Type B pancreatic cell (in vitro differentiated cells): Measurements from ENCODE around the gene NTN1. TPM values are rescaled to one million over a fixed set of nuclear protein-coding genes. Genes with fewer than 3 reads are reported as not detected.

ENCODE experiments used
- DNase-seq: peaks from one replicate; pipeline ENCODE4 v3.0.0; 2021; ENCODE audit warnings: mixed read lengths; ENCODE audit not compliant: unreplicated experiment; ENCODE audit errors: extremely low spot score
- H3K27ac Mint-ChIP-seq: 2 replicates; pipeline ENCODE4 v1.8.0; 2021; ENCODE audit warnings: mild to moderate bottlenecking, mixed read lengths
- H3K27me3 Mint-ChIP-seq: 2 replicates; pipeline ENCODE4 v1.8.0; 2021; ENCODE audit warnings: mixed read lengths
- H3K36me3 Mint-ChIP-seq: 2 replicates; pipeline ENCODE4 v1.8.0; 2021; ENCODE audit warnings: mixed read lengths
- H3K4me1 Mint-ChIP-seq: one replicate; pipeline ENCODE4 v1.8.0; 2021; ENCODE audit warnings: mixed read lengths; ENCODE audit not compliant: unreplicated experiment
- H3K4me3 Mint-ChIP-seq: 2 replicates; pipeline ENCODE4 v1.8.0; 2021; ENCODE audit warnings: mild to moderate bottlenecking, mixed read lengths
- H3K9me3 Mint-ChIP-seq: 2 replicates; pipeline ENCODE4 v1.8.0; 2021; ENCODE audit warnings: mixed read lengths
- CTCF ChIP-seq: fragments of 200-600 bp; sonication (generic); conservative IDR thresholded peaks from 2 replicates; pipeline ENCODE4 v1.5.0; 2021; ENCODE audit warnings: antibody characterized with exemption, mild to moderate bottlenecking
- total RNA-seq: library from RNA; stranded (reverse); gene quantifications from 2 replicates; pipeline ENCODE4 v1.2.1, GENCODE V29; 2021; ENCODE audit warnings: low replicate concordance

Gene NTN1
- total RNA-seq, 1 donor from 2014 or later: 10.7 TPM

GRCh38 chr17:9221147-9221921 is 200.0 kb downstream of the NTN1 start:
- Mint-ChIP-seq H3K27me3 (peaks cover 3% of the 10 kb centered on the region), H3K4me1 (peaks cover 18% of the 10 kb centered on the region), H3K9me3 (peaks cover under 1% of the 10 kb centered on the region), H3K27ac (no peak overlapping the region), H3K4me3 (no peak overlapping the region), H3K36me3 (peaks cover 5% of the 10 kb centered on the region)
- DNase-seq: no peak
- no peak for TF ChIP-seq CTCF

- no peak for DNase-seq
- TF ChIP-seq CTCF: no peak
- Mint-ChIP-seq H3K9me3 (no peaks in the 10 kb centered on the region), H3K27me3 (peaks cover 3% of the 10 kb centered on the region), H3K27ac (no peak overlapping the region), H3K4me3 (no peak overlapping the region), H3K4me1 (peaks cover 18% of the 10 kb centered on the region), H3K36me3 (peaks cover 4% of the 10 kb centered on the region)
Measured at GRCh38 chr17:9221922-9222180, 200.5 kb downstream of the NTN1 start.

- TF ChIP-seq CTCF: no peak
- DNase-seq: no peak
- Mint-ChIP-seq H3K4me1 (peaks cover 5% of the 10 kb centered on the region), H3K27me3 (no peaks in the 10 kb centered on the region), H3K4me3 (no peak overlapping the region), H3K36me3 (no peaks in the 10 kb centered on the region), H3K27ac (no peak overlapping the region), H3K9me3 (no peaks in the 10 kb centered on the region)
Measured at GRCh38 chr17:9223531-9223930, 202.2 kb downstream of the NTN1 start.

GRCh38 chr17:9224485-9224884 is 203.2 kb downstream of the NTN1 start:
- no peak for DNase-seq
- Mint-ChIP-seq H3K27me3 (peaks cover 2% of the 10 kb centered on the region), H3K4me3 (no peak overlapping the region), H3K36me3 (no peaks in the 10 kb centered on the region), H3K9me3 (no peaks in the 10 kb centered on the region), H3K27ac (no peak overlapping the region), H3K4me1 (peaks cover 5% of the 10 kb centered on the region)
- TF ChIP-seq CTCF: no peak

GRCh38 chr17:9225305-9226101 is 204.2 kb downstream of the NTN1 start:
- H3K4me3 Mint-ChIP-seq: no peak overlapping the region
- peaks cover 2% of the 10 kb centered on the region for H3K4me1 Mint-ChIP-seq
- peaks cover 3% of the 10 kb centered on the region for H3K27me3 Mint-ChIP-seq
- H3K27ac Mint-ChIP-seq: no peak overlapping the region
- no peaks in the 10 kb centered on the region for H3K36me3 Mint-ChIP-seq
- H3K9me3 Mint-ChIP-seq: no peaks in the 10 kb centered on the region
- TF ChIP-seq CTCF: peak; percentile 48
- no peak for DNase-seq
